ENCODE data around the gene CYP2W1.

DNA sequence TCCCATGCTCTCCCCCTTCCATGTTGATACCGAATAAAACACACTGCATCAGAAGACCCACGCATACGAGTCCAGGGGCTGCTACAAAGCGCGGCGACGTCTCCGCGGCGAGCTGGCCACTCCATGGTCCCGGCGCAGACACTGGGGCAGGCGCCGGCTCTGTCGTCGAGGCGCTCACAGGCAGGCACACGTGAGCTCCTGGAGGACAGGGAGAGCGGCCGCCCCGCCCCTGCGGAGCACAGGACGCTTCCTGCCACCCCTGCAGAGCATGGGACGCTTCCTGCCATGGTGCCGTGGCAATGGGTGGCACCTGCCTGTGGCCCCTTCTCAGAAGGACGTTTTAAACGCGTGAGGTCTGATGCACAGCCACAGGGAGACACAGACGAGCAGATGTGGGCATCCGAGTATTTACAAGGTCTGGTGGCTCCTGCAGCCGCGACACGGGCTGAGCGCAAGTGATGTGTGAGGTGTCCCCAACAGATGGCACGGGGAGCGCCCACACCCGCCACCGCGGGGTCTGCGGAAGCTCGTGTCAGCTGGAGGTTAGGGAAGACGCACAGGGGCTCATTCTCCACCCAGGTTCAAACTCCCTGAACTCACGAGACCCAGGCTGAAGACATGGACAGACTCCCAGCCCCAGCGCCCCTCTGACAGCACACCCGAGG lies 40.0 kb downstream of the CYP2W1 start:
- TF ChIP-seq MYC (IDR thresholded peaks at IDR 0.05; ENCODE audit: borderline replicate concordance, low read length) (no peak), MAZ (IDR thresholded peaks at IDR 0.05; ENCODE audit: borderline replicate concordance, low read depth, low read length) (no peak), CEBPB (IDR thresholded peaks at IDR 0.05) (no peak), RCOR1 (IDR thresholded peaks at IDR 0.05; ENCODE audit: low read depth, low read length) (no peak), RAD21 (conservative IDR thresholded peaks at IDR 0.05 in 1 of 2, IDR thresholded peaks at IDR 0.05 in 1 of 2) (no peak), FOXS1 (CRISPR knock-in tag; IDR thresholded peaks at IDR 0.05) (no peak), CHD2 (IDR thresholded peaks at IDR 0.05; ENCODE audit: low read length, partially characterized antibody) (no peak), HDAC2 (IDR thresholded peaks at IDR 0.05) (no peak)
- TF ChIP-seq, protein P1, sequence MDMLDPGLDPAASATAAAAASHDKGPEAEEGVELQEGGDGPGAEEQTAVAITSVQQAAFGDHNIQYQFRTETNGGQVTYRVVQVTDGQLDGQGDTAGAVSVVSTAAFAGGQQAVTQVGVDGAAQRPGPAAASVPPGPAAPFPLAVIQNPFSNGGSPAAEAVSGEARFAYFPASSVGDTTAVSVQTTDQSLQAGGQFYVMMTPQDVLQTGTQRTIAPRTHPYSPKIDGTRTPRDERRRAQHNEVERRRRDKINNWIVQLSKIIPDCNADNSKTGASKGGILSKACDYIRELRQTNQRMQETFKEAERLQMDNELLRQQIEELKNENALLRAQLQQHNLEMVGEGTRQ (IDR thresholded peaks at IDR 0.05): no peak
- TF ChIP-seq, protein P2, sequence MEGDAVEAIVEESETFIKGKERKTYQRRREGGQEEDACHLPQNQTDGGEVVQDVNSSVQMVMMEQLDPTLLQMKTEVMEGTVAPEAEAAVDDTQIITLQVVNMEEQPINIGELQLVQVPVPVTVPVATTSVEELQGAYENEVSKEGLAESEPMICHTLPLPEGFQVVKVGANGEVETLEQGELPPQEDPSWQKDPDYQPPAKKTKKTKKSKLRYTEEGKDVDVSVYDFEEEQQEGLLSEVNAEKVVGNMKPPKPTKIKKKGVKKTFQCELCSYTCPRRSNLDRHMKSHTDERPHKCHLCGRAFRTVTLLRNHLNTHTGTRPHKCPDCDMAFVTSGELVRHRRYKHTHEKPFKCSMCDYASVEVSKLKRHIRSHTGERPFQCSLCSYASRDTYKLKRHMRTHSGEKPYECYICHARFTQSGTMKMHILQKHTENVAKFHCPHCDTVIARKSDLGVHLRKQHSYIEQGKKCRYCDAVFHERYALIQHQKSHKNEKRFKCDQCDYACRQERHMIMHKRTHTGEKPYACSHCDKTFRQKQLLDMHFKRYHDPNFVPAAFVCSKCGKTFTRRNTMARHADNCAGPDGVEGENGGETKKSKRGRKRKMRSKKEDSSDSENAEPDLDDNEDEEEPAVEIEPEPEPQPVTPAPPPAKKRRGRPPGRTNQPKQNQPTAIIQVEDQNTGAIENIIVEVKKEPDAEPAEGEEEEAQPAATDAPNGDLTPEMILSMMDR (IDR thresholded peaks at IDR 0.05): no peak
